ENCODE measurements around the gene UBE2E2.

The UBE2E2 gene

GRCh38 chr3:23277688-23278087, 74.6 kb downstream of the UBE2E2 start:
- DNase-seq (ENCODE audit: low spot score) = no peak

GRCh38 chr3:23283625-23284024, 80.5 kb downstream of the UBE2E2 start:
- DNase-seq (ENCODE audit: low spot score) = no peak

- DNase-seq (ENCODE audit: low spot score) = no peak
These were observed 85.2 kb downstream of the UBE2E2 start for GRCh38 chr3:23288286-23288685.

- no peak for DNase-seq (ENCODE audit: low spot score)
These were observed 85.6 kb downstream of the UBE2E2 start for GRCh38 chr3:23288715-23289114.

GRCh38 chr3:23292432-23292831, 89.3 kb downstream of the UBE2E2 start:
- no peak for DNase-seq (ENCODE audit: low spot score)

- DNase-seq (ENCODE audit: low spot score) = no peak
These were observed 91.8 kb downstream of the UBE2E2 start for GRCh38 chr3:23294770-23295387.

GRCh38 chr3:23301819-23302218, 98.7 kb downstream of the UBE2E2 start:
- DNase-seq (ENCODE audit: low spot score) = no peak

GRCh38 chr3:23302271-23302670, 99.1 kb downstream of the UBE2E2 start:
- no peak for DNase-seq (ENCODE audit: low spot score)

GRCh38 chr3:23303601-23304217, 100.6 kb downstream of the UBE2E2 start:
- no peak for DNase-seq (ENCODE audit: low spot score)

- no peak for DNase-seq (ENCODE audit: low spot score)
These were observed 101.3 kb downstream of the UBE2E2 start for GRCh38 chr3:23304424-23304823.

- no peak for DNase-seq (ENCODE audit: low spot score)
These were observed 106.0 kb downstream of the UBE2E2 start for GRCh38 chr3:23308986-23309625.

GRCh38 chr3:23312866-23313265, 109.7 kb downstream of the UBE2E2 start:
- DNase-seq (ENCODE audit: low spot score) = no peak

GRCh38 chr3:23314981-23315762, 112.0 kb downstream of the UBE2E2 start:
- DNase-seq (ENCODE audit: low spot score) = no peak

GRCh38 chr3:23316924-23317323, 113.8 kb downstream of the UBE2E2 start:
- DNase-seq (ENCODE audit: low spot score) = no peak

- DNase-seq (ENCODE audit: low spot score) = no peak
These were observed 116.5 kb downstream of the UBE2E2 start for GRCh38 chr3:23319366-23320312.

GRCh38 chr3:23320586-23321570, 117.8 kb downstream of the UBE2E2 start:
- DNase-seq (ENCODE audit: low spot score) = no peak

- DNase-seq (ENCODE audit: low spot score) = peak; percentile 20
These were observed 121.6 kb downstream of the UBE2E2 start for GRCh38 chr3:23324745-23325144.

- no peak for DNase-seq (ENCODE audit: low spot score)
These were observed 122.4 kb downstream of the UBE2E2 start for GRCh38 chr3:23325466-23326065.

GRCh38 chr3:23329471-23330105, 126.5 kb downstream of the UBE2E2 start:
- DNase-seq (ENCODE audit: low spot score) = no peak

All from LoVo (cell line).